Hepatocyte (in vitro differentiated cells): Measurements from ENCODE around the gene LNX1. TPM values are rescaled to one million over a fixed set of nuclear protein-coding genes. Genes with fewer than 3 reads are reported as not detected.

Experiments used
- DNase-seq: peaks from one replicate; pipeline ENCODE4 v3.0.0-alpha.2; 2016; ENCODE audit warnings: low spot score
- H2AFZ ChIP-seq: fragments of 200-600 bp; sonication (generic); 2 replicates; pipeline ENCODE4 v1.6.0; 2016; ENCODE audit warnings: antibody characterized with exemption, mild to moderate bottlenecking
- H3K27ac ChIP-seq: fragments of 200-600 bp; sonication (generic); 2 replicates; pipeline ENCODE4 v1.5.1; 2016; ENCODE audit warnings: mild to moderate bottlenecking
- H3K27me3 ChIP-seq: fragments of 200-600 bp; sonication (generic); 2 replicates; pipeline ENCODE4 v1.6.1; 2016
- H3K36me3 ChIP-seq: fragments of 200-600 bp; sonication (generic); replicated peaks from 2 replicates; pipeline ENCODE4 v1.5.1; 2016; ENCODE audit warnings: low read depth; ENCODE audit not compliant: insufficient read depth
- H3K4me1 ChIP-seq: fragments of 200-600 bp; sonication (generic); 2 replicates; pipeline ENCODE4 v1.5.1; 2016; ENCODE audit warnings: mild to moderate bottlenecking, moderate library complexity; ENCODE audit not compliant: insufficient read depth
- H3K4me2 ChIP-seq: fragments of 200-600 bp; sonication (generic); 2 replicates; pipeline ENCODE4 v1.6.0; 2016
- H3K4me3 ChIP-seq: fragments of 200-600 bp; sonication (generic); 2 replicates; pipeline ENCODE4 v1.5.1; 2016; ENCODE audit warnings: mild to moderate bottlenecking
- H3K79me2 ChIP-seq: fragments of 200-600 bp; sonication (generic); 2 replicates; pipeline ENCODE4 v1.6.0; 2017; ENCODE audit warnings: mild to moderate bottlenecking
- H3K9me2 ChIP-seq: fragments of 200-600 bp; sonication (generic); replicated peaks from 2 replicates; pipeline ENCODE4 v1.6.0; 2017; ENCODE audit warnings: mild to moderate bottlenecking; ENCODE audit not compliant: insufficient read depth
- H3K9me3 ChIP-seq: fragments of 200-600 bp; sonication (generic); 2 replicates; pipeline ENCODE4 v1.5.1; 2016; ENCODE audit warnings: low read depth, mild to moderate bottlenecking
- H4K20me1 ChIP-seq: fragments of 200-600 bp; sonication (generic); 2 replicates; pipeline ENCODE4 v1.6.0; 2016; ENCODE audit warnings: mild to moderate bottlenecking; ENCODE audit not compliant: insufficient read depth, poor library complexity, severe bottlenecking
- CTCF ChIP-seq: fragments of 200-600 bp; sonication (generic); IDR thresholded peaks from 2 replicates; pipeline ENCODE4 v1.5.1; 2016; ENCODE audit warnings: antibody characterized with exemption, mild to moderate bottlenecking; ENCODE audit not compliant: poor library complexity
- EZH2 ChIP-seq: fragments of 200-600 bp; sonication (generic); IDR thresholded peaks from 2 replicates; pipeline ENCODE4 v1.6.1; 2016; ENCODE audit warnings: antibody characterized with exemption, mild to moderate bottlenecking, borderline replicate concordance
- EZH2phosphoT487 ChIP-seq: fragments of 200-600 bp; sonication (generic); IDR thresholded peaks from one replicate; pipeline ENCODE4 v1.6.1; 2018; ENCODE audit warnings: antibody characterized with exemption, mild to moderate bottlenecking, low read depth, moderate library complexity; ENCODE audit not compliant: unreplicated experiment, severe bottlenecking
- WGBS: methylation state at CpG from one replicate; pipeline ENCODE4 v1.1.6; 2016; ENCODE audit warnings: low lambda C conversion rate; ENCODE audit errors: missing lambda C conversion rate; 5-methylcytosine and 5-hydroxymethylcytosine counted together
- polyA plus RNA-seq: library from polyadenylated mRNA; unstranded; fragments of >200 nt; fragmentation: Nextera tagmentation; extraction: Ambion mirVana; gene quantifications from 2 replicates; pipeline ENCODE4 v1.2.1, GENCODE V29; 2016
- total RNA-seq: library from RNA; depleted of rRNA; stranded (reverse); fragments of >200 nt; gene quantifications from 2 replicates; pipeline ENCODE4 v1.2.3, GENCODE V29; 2014

Gene LNX1
- total and polyA plus RNA-seq, 2 experiments from 2014 or later: 8.4 to 16.7 TPM

GRCh38 chr4:53531585-53532224 is 59.6 kb downstream of the LNX1 start:
- no peaks in the 10 kb centered on the region for H3K9me3 ChIP-seq
- H3K4me3 ChIP-seq: no peak overlapping the region
- 76% methylated on average over 5 of the region's 5 CpGs for WGBS
- TF ChIP-seq EZH2phosphoT487 (no peak), CTCF (no peak), EZH2 (no peak)
- H3K27me3 ChIP-seq: no peaks in the 10 kb centered on the region
- H3K9me2 ChIP-seq: no peaks in the 10 kb centered on the region
- DNase-seq: no peak
- H3K4me1 ChIP-seq: peaks cover 6% of the 10 kb centered on the region
- H4K20me1 ChIP-seq: no peaks in the 10 kb centered on the region
- no peak overlapping the region for H3K4me2 ChIP-seq
- no peaks in the 10 kb centered on the region for H3K79me2 ChIP-seq
- H2AFZ ChIP-seq: no peak overlapping the region
- no peaks in the 10 kb centered on the region for H3K36me3 ChIP-seq
- H3K27ac ChIP-seq: no peak overlapping the region

DNA sequence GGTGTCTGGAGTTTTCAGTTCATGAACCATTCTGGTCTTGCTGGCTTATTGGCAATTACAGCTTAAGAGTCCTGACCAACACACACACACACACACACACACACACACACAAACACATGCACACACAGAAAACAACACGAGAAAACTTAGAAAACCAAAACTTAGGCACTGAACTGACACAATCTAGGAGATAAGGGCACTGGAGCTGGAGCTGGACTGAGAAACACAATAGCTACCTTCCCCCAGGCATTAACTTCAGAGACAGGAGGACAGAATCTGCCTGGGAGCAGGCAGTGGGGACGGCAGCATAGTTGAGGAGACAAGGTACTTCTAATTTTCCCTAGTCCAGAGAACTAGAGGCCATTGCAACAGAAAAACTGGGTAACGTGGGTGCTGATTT is 62.3 kb downstream of the LNX1 start:
- Histone ChIP-seq H3K27me3 (no peaks in the 10 kb centered on the region), H4K20me1 (no peaks in the 10 kb centered on the region), H3K4me3 (no peak overlapping the region), H3K9me2 (no peaks in the 10 kb centered on the region), H3K79me2 (no peaks in the 10 kb centered on the region), H3K9me3 (no peaks in the 10 kb centered on the region), H3K4me2 (no peak overlapping the region), H3K4me1 (peaks cover 11% of the 10 kb centered on the region), H3K27ac (no peak overlapping the region), H3K36me3 (no peaks in the 10 kb centered on the region), H2AFZ (no peak overlapping the region)
- TF ChIP-seq EZH2phosphoT487 (no peak), EZH2 (no peak), CTCF (no peak)
- no peak for DNase-seq
- WGBS: 68% methylated on average over 3 of the region's 3 CpGs

- Histone ChIP-seq H3K27me3 (no peaks in the 10 kb centered on the region), H3K9me3 (no peaks in the 10 kb centered on the region), H3K4me1 (peaks cover 11% of the 10 kb centered on the region), H3K27ac (no peak overlapping the region), H3K4me3 (no peak overlapping the region), H3K79me2 (no peaks in the 10 kb centered on the region), H3K4me2 (no peak overlapping the region), H4K20me1 (no peaks in the 10 kb centered on the region), H2AFZ (no peak overlapping the region), H3K9me2 (no peaks in the 10 kb centered on the region), H3K36me3 (no peaks in the 10 kb centered on the region)
- WGBS: 90% methylated on average over 4 of the region's 4 CpGs
- TF ChIP-seq EZH2 (no peak), CTCF (no peak), EZH2phosphoT487 (no peak)
- DNase-seq: no peak
Observed at GRCh38 chr4:53527930-53528329, 63.4 kb downstream of the LNX1 start.

DNA sequence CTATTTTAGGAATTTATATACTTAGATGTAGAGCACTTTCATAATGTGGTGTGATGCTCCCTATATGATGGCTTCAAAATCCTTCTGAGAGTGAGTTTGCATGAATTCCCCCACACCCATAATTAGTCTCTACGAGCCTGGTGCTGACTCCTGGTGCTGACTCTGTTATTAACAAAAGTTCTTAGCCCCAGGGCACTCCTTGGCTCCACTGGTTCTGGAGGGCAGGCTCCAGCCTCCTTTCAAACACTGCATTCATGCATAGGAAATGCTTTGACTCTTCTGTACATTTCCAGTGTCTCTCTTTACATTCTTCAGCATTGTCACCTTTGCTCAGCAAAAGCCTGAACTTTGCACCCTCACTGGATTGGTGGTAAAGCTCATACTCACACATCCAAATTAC is 64.0 kb downstream of the LNX1 start:
- Histone ChIP-seq H3K9me3 (no peaks in the 10 kb centered on the region), H3K4me1 (peaks cover 11% of the 10 kb centered on the region), H3K9me2 (no peaks in the 10 kb centered on the region), H3K27ac (no peak overlapping the region), H3K79me2 (no peaks in the 10 kb centered on the region), H3K36me3 (no peaks in the 10 kb centered on the region), H3K4me2 (no peak overlapping the region), H3K4me3 (no peak overlapping the region), H3K27me3 (no peaks in the 10 kb centered on the region), H2AFZ (no peak overlapping the region), H4K20me1 (no peaks in the 10 kb centered on the region)
- no peak for DNase-seq
- 37% methylated on average over 1 of the region's 1 CpG for WGBS
- no peak for TF ChIP-seq CTCF
- TF ChIP-seq EZH2: no peak
- no peak for TF ChIP-seq EZH2phosphoT487
